ENCODE measurements around the gene RNLS. TPM values are rescaled to one million over a fixed set of nuclear protein-coding genes. Genes with fewer than 3 reads are reported as not detected.

Gene RNLS
- total and polyA plus RNA-seq, 2 of the 8 experiments (the other 6 are each of a cell fraction or from before 2014, with no cell fraction given): 7.5 to 12.7 TPM

DNA sequence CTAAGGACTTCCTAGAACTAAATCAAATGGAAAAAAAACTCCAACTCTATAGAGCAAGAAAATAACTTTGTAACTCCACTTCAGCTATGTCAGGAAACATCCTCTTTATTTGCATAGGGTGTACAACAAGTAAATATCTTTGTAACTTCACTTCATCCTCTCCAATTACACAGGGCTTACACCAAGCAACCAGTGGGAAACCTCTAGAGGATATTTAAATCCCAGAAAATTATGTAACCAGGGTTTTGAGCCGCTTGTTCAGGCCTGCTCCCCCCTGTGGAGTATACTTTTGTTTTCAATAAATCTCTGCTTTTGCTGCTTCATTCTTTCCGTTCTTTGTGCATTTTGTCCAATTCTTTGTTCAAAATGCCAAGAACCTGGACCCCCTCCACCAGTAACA, 25.7 kb upstream of the RNLS start:
- Histone ChIP-seq H3K18ac (ENCODE audit: extremely low read depth, low read length) (no peak overlapping the region), H2BK20ac (ENCODE audit: low read length) (no peak overlapping the region), H2BK15ac (ENCODE audit: low read length) (no peak overlapping the region), H3K4ac (replicated peaks; ENCODE audit: insufficient read length, low read depth, low read length) (no peak overlapping the region), H3K4me1 (replicated peaks in 1 of 4; ENCODE audit: control insufficient read depth in 3 of 4, insufficient read depth in 4 of 4, low read length in 3 of 4) (no peaks in the 10 kb centered on the region), H4K5ac (ENCODE audit: insufficient read length, low read depth, low read length) (no peak overlapping the region), H2BK5ac (ENCODE audit: low read depth, low read length) (no peak overlapping the region), H3K9me3 (ENCODE audit: insufficient read depth in 2 of 2, low read depth in 1 of 2, low read length in 1 of 2) (no peaks in the 10 kb centered on the region), H3K27me3 (replicated peaks in 1 of 4; ENCODE audit: control insufficient read depth in 3 of 4, extremely low read depth in 1 of 4, insufficient read depth in 3 of 4, low read length in 3 of 4) (peaks cover 0 to 1% (median 0%) of the 10 kb centered on the region in 4 experiments; a peak in 1 of 7 replicates), H3K79me1 (ENCODE audit: low read depth, low read length) (no peaks in the 10 kb centered on the region), H4K20me1 (replicated peaks in 1 of 2; ENCODE audit: control insufficient read depth in 1 of 2, insufficient read depth in 2 of 2, low read length in 2 of 2) (no peaks in the 10 kb centered on the region), H3K36me3 (ENCODE audit: control insufficient read depth in 2 of 4, insufficient read depth in 4 of 4, low read length in 3 of 4) (no peaks in the 10 kb centered on the region), H2BK12ac (ENCODE audit: low read depth, low read length) (no peak overlapping the region), H4K8ac (ENCODE audit: extremely low read depth, insufficient read depth, low read length) (no peak overlapping the region), H3K23ac (ENCODE audit: insufficient read length) (no peak overlapping the region), H2AK5ac (ENCODE audit: low read depth, low read length) (no peak overlapping the region), H3K9ac (replicated peaks in 1 of 4; ENCODE audit: extremely low read depth in 1 of 4, low read depth in 3 of 4, low read length in 3 of 4) (no peak overlapping the region), H2AFZ (ENCODE audit: low read length) (no peak overlapping the region), H3K79me2 (ENCODE audit: control insufficient read depth in 1 of 2, insufficient read depth in 2 of 2, low read length in 2 of 2) (no peaks in the 10 kb centered on the region), H3K56ac (replicated peaks; ENCODE audit: insufficient read length, low read depth, low read length) (no peak overlapping the region), H3K4me2 (ENCODE audit: insufficient read depth in 1 of 2, low read depth in 2 of 2, low read length in 2 of 2) (no peak overlapping the region), H3K14ac (ENCODE audit: insufficient read length) (no peak overlapping the region), H3K23me2 (ENCODE audit: low read depth, low read length) (no peaks in the 10 kb centered on the region), H3K27ac (ENCODE audit: low read depth, low read length) (no peak overlapping the region), H2BK120ac (replicated peaks; ENCODE audit: low read depth, low read length) (no peak overlapping the region), H4K91ac (replicated peaks; ENCODE audit: insufficient read length, low read length) (no peak overlapping the region), H3K4me3 (ENCODE audit: extremely low read depth in 1 of 4, insufficient read depth in 2 of 4, low read depth in 3 of 4, low read length in 4 of 4) (no peak overlapping the region)
- POLR2A ChIA-PET (ENCODE audit: partially characterized antibody): no interaction called here
- TF ChIP-seq GABPA (IDR thresholded peaks at IDR 0.05; ENCODE audit: borderline replicate concordance, insufficient read depth, low read length) (no peak), KDM4A (IDR thresholded peaks at IDR 0.05; ENCODE audit: low read depth, low read length, severe bottlenecking) (no peak)
- 82% methylated on average over 2 of the region's 2 CpGs; no CpG with 5 or more reads in 1 of the 2 experiments for WGBS, 2 experiments (ENCODE audit: extremely low coverage in 1 of 2, insufficient coverage in 1 of 2, insufficient read length in 1 of 2, insufficient replicate concordance in 2 of 2, low coverage in 1 of 2, low lambda C conversion rate in 2 of 2, missing lambda C conversion rate in 1 of 2)
- CTCF ChIA-PET (ENCODE audit: partially characterized antibody): no interaction called here
- FAIRE-seq: no peak
- no peak for DNase-seq (ENCODE audit: low read depth in 1 of 2, low spot score in 2 of 2)
